ENCODE results near the gene ALK.

- no peak for TF ChIP-seq CTCF (IDR thresholded peaks at IDR 0.05)
- no peak for TF ChIP-seq POLR2A (IDR thresholded peaks at IDR 0.05)
These were observed 178.7 kb downstream of the ALK start for GRCh38 chr2:29742656-29743055.

Data from thyroid gland (tissue), 4 donors.